AG04450 (cell line): ENCODE data around the gene C10orf71. TPM values are rescaled to one million over a fixed set of nuclear protein-coding genes. Genes with fewer than 3 reads are reported as not detected.

Experiments
- CTCF ChIA-PET: fragments of 300-600, 350-600 bp; formaldehyde crosslinking; extraction: SDS; loops from one replicate; lab custom pipeline; 2022; ENCODE audit warnings: antibody characterized with exemption, inconsistent platforms; lab: Charles Lee
- POLR2A ChIA-PET: fragments of 350-600 bp; formaldehyde crosslinking; extraction: SDS; loops from one replicate; lab custom pipeline; 2021; ENCODE audit warnings: antibody characterized with exemption, inconsistent platforms; lab: Yijun Ruan, JAX
- DNase-seq: peaks from one replicate; pipeline ENCODE4 v3.0.0-alpha.2; 2011; ENCODE audit warnings: low read depth, low spot score
- H3K27ac ChIP-seq: one replicate; pipeline ENCODE4 v1.5.1; 2012; ENCODE audit warnings: low read depth, low read length, control low read depth
- H3K27me3 ChIP-seq: one replicate; pipeline ENCODE4 v1.6.0; 2012; ENCODE audit warnings: low read length; ENCODE audit not compliant: control insufficient read depth, insufficient read depth
- H3K4me3 ChIP-seq: 2 replicates; pipeline ENCODE4 v1.5.1; 2011; ENCODE audit warnings: mild to moderate bottlenecking, low read depth, low read length, control low read depth
- H3K9me3 ChIP-seq: 2 replicates; pipeline ENCODE4 v1.5.1; 2012; ENCODE audit warnings: low read length; ENCODE audit not compliant: control insufficient read depth, insufficient read depth
- polyA minus RNA-seq: library from RNA; depleted of rRNA, polyadenylated mRNA; stranded (reverse); fragments of >200 nt; gene quantifications from 2 replicates; pipeline ENCODE4 v1.2.3, GENCODE V29; 2011; rRNA and poly(A)+ RNA removed
- polyA plus RNA-seq: library from polyadenylated mRNA; depleted of rRNA; stranded (reverse); fragments of >200 nt; gene quantifications from 2 replicates; pipeline ENCODE4 v1.2.3, GENCODE V29; 2011; rRNA removed
- TF ChIP-seq, protein P1 (sequence below): IDR thresholded peaks from 2 replicates; pipeline ENCODE4 v1.5.1; 2011; ENCODE audit warnings: low read depth, low read length, control low read depth, inconsistent platforms

C10orf71 gene, protein sequence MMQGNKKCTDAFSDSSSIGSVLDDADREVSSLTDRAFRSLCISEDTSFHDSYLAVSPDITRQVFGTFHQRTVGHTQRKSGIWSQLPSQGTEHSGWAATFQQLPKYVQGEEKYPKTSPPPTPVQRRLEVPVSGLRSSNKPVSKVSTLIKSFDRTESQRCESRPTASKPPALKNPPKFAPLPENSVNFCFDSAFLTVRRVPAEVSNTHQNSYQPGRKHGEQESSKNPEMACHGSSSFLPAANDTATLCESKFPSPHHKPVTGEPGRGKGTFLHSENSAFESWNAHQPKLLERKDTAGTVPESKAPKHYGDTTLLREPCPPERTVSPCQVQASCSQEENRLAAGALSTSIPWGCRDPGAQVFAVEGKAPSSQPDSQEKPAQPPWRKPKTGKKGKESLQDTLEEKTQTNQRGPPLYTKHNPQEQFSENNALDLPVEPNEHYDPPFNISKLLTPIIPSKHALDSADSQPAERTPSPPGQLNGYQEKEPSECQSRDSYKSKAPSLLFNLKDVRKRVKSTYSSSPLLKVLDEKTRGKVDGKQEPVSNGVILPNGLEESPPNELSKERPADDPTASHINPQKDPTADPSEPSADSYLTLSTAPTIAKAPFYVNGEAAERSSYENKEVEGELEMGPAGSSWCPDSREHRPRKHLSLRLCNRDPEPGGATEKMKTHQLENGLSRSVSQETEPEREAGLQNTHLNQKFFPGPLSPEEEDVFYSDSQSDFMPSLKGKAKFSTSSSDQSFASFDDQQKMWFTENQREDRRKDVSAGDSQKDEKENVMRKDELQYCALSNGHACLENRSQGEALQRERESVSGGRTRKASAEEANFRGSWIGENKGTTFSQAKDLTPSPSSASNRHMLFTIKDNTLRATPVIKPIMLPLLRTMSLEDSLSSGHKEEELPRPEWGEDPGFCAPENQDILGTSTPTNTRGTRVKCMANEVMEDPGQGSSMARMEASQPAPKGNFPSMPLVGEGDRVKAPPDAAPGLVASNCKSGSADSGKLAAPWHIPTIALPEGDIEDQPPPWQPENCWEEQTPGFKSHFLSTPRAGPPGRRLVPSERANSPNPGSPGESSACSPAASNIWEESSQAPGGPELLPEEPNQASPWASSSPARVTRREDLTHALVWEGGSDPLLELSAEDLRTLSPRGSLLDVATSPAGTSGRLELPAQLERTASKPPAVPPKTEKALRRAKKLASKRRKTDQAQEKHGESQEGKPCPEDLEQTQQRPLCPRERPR (N-terminal part only)
- polyA plus RNA-seq (not detected in 2 replicates), polyA minus RNA-seq (not detected in 2 replicates)

DNA sequence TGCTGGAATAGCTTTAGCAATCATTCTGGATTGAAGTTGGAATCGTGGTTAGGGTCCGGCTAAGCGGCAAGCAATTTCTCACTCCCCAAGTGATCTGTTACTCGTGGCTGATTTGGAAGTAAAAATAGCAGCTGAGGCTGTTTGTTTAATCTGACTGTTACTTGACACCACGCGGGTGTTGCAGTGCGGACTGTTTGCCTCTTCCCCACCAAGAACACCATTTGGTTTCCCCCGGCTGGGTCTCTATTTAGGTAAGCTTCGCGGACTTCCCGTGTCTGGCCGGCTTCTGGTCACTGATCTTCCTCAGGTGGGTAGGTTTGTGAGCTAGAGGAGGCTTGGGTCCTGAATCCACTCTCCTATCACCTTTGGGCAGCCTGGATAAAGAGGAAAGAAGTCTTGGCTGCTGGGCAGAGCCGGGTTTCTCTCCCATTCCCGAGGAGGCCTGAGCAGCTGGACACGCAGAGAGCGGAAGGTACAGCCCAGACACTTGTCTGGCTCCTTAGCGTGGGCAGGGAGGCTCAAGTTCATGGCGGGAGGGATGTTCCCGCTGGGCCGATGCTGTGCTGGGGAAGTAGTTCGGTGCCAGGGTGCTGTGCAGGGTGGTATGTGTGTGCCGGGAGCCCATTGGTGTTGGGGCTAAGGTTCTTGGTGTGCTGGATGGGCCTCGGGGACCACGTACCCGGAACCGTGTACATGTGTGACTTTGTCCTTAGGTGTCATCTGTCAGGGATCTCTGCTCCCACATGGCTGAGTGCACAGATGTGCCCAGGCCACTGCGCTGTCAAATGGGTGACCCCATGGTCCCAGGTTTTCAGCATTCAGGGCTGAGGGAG is at the start of gene C10orf71:
C10orf71 (plus strand) TSS at position 188 of the 833 bp plus-strand sequence. CDS start 23,376 bp downstream, outside the sequence.
- Histone ChIP-seq H3K27me3 (peaks cover 22% of the 10 kb centered on the region), H3K4me3 (no peak within 1 kb of the TSS), H3K9me3 (no peaks in the 10 kb centered on the region; the same call in 1 of the 2 replicates), H3K27ac (peak within 1 kb of the TSS; percentile 11)
- TF ChIP-seq, protein P1, sequence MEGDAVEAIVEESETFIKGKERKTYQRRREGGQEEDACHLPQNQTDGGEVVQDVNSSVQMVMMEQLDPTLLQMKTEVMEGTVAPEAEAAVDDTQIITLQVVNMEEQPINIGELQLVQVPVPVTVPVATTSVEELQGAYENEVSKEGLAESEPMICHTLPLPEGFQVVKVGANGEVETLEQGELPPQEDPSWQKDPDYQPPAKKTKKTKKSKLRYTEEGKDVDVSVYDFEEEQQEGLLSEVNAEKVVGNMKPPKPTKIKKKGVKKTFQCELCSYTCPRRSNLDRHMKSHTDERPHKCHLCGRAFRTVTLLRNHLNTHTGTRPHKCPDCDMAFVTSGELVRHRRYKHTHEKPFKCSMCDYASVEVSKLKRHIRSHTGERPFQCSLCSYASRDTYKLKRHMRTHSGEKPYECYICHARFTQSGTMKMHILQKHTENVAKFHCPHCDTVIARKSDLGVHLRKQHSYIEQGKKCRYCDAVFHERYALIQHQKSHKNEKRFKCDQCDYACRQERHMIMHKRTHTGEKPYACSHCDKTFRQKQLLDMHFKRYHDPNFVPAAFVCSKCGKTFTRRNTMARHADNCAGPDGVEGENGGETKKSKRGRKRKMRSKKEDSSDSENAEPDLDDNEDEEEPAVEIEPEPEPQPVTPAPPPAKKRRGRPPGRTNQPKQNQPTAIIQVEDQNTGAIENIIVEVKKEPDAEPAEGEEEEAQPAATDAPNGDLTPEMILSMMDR, result no peak
- CTCF ChIA-PET, result no interaction called here
- POLR2A ChIA-PET, result interaction anchor here (1.1 kb wide), 1 partner anchor 9 kb away, joined by 3 read pairs; no protein-coding TSS in a partner anchor
- DNase-seq, result no peak

DNA sequence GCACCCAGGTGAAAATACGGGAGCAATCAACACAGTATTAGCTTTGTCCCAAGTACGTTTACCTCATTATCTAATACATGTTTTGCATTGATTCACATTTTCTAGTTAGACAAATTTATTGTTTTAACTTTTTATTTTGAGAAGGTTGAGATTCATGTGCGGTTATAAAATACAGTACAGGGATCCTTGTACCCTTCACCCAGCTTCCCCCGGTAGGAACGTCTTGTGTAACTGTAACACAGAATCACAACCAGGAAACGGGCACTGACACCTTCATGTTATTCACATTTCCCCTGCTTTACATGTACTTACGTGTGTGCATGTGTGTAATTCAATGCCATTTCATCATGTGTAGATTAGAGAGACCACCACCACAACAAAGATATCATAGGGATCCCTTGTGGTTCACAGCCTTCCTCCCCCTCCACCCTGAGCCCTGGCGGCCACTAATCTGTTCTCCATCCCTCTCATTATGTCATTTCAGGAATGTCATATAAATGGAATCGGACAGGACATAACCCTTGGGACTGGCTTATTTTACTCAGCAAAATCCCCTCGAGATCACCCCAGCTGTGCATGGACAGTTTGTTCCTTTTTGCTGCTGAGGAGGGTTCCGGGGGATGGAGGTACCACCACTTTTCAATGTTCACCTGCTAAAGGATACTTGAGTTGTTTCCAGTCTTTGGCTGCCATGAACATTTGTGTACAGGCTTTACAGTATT is 46.5 kb upstream of the C10orf71 start:
- CTCF ChIA-PET, result no interaction called here
- Histone ChIP-seq H3K9me3 (no peaks in the 10 kb centered on the region), H3K4me3 (no peak overlapping the region), H3K27ac (no peak overlapping the region), H3K27me3 (peaks cover 7% of the 10 kb centered on the region)
- no peak for DNase-seq
- TF ChIP-seq, protein P1, result no peak
- POLR2A ChIA-PET, result no interaction called here

DNA sequence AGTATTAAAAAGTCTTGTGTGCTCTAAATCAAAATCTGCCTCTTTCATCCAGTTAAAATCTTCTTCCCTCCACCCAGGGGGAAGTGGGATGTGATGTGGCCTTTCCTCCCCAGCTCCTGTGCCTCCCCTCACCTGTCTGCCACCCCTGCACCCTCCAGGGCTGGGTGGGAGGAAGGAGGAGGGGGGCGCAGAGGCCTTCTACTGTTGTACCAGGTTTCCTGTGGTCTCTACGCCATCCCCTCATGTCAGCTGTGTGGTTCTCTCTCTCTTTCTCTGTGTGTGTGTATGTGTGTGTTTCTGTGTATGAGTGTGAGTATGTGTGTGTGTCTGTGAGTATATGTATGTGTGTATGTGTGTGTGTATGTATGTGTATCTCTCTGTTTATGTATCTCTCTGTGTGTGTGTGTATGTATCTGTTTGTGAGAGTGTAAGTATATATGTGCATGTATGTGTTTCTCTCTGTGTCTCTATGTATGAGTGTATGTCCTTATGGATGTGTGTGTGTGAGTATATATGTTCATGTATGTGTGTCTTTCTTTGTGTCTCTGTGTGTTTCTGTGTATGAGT is 45.5 kb upstream of the C10orf71 start:
- no peaks in the 10 kb centered on the region for H3K9me3 ChIP-seq
- no peak overlapping the region for H3K4me3 ChIP-seq
- no peak for DNase-seq
- no peak overlapping the region for H3K27ac ChIP-seq
- ChIA-PET CTCF (no interaction called here), POLR2A (no interaction called here)
- TF ChIP-seq, protein P1, result no peak
- H3K27me3 ChIP-seq, result peaks cover 7% of the 10 kb centered on the region

DNA sequence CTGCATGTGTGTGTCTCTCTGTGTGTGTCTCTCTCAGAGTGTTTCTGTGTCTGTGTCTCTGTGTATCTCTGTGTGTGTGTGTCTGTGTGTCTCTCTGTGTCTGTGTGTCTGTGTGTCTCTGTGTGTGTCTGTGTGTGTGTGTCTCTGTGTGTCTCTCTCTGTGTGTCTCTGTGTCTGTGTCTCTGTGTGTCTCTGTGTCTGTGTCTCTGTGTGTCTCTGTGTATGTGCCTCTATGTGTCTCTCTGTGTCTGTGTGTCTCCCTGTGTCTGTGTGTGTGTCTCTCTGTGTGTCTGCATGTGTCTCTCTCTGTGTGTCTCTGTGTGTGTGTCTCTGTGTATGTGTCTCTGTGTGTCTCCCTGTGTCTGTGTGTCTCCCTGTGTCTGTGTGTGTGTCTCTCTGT is 44.8 kb upstream of the C10orf71 start:
- Histone ChIP-seq H3K27me3 (peaks cover 7% of the 10 kb centered on the region), H3K9me3 (no peaks in the 10 kb centered on the region), H3K4me3 (no peak overlapping the region), H3K27ac (no peak overlapping the region)
- no peak for DNase-seq
- TF ChIP-seq, protein P1, result no peak
- POLR2A ChIA-PET, result no interaction called here
- CTCF ChIA-PET, result no interaction called here
